Measurements from ENCODE around the gene SPSB2. TPM values are rescaled to one million over a fixed set of nuclear protein-coding genes. Genes with fewer than 3 reads are reported as not detected.

SPSB2 gene
- total and polyA plus RNA-seq, 9 of the 15 experiments (the other 6 are each of a cell fraction or from before 2014, with no cell fraction given), result 0.10 to 10.6 (median 1.9) TPM

DNA sequence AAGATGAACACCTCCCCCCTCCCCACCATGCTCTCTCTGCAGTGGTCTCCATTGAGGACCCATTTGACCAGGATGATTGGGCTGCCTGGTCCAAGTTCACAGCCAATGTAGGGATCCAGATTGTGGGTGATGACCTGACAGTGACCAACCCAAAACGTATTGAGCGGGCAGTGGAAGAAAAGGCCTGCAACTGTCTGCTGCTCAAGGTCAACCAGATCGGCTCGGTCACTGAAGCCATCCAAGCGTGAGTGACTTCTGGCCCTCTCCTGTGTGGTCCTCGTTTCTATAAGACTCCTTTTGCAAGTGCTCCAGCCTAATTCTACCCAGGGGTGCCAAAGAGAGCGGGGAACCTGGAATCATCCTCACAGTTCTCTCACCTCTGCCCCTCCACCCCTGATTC lies 48.4 kb upstream of the SPSB2 start:
- no peak overlapping the region for H3K4me3 ChIP-seq
- 64% methylated on average over 6 of the region's 7 CpGs for WGBS (ENCODE audit: insufficient coverage, low coverage, missing lambda C conversion rate)
- FAIRE-seq, result no peak

More for the DNA sequence above, 48.4 kb upstream of the SPSB2 start:
- ATAC-seq (no peak), DNase-seq (ENCODE audit: extremely low read depth in 1 of 4, low spot score in 3 of 4) (no peak)
- TF ChIP-seq BACH1 (tag; IDR thresholded peaks at IDR 0.05) (no peak), TEAD1 (CRISPR knock-in tag; IDR thresholded peaks at IDR 0.05) (no peak), ZNF551 (CRISPR knock-in tag; IDR thresholded peaks at IDR 0.05) (no peak), ZNF668 (CRISPR knock-in tag; IDR thresholded peaks at IDR 0.05) (no peak), TAF9B (IDR thresholded peaks at IDR 0.05; ENCODE audit: partially characterized antibody) (no peak), ZNF507 (tag; conservative IDR thresholded peaks at IDR 0.05) (no peak), ZNF589 (CRISPR knock-in tag; IDR thresholded peaks at IDR 0.05; ENCODE audit: low read depth) (no peak), ZNF311 (CRISPR knock-in tag; IDR thresholded peaks at IDR 0.05) (no peak), GABPB1 (CRISPR knock-in tag; IDR thresholded peaks at IDR 0.05) (no peak), NR1H2 (CRISPR knock-in tag; IDR thresholded peaks at IDR 0.05) (no peak), ERF (CRISPR knock-in tag; IDR thresholded peaks at IDR 0.05) (no peak)
- TF ChIP-seq, protein P1, sequence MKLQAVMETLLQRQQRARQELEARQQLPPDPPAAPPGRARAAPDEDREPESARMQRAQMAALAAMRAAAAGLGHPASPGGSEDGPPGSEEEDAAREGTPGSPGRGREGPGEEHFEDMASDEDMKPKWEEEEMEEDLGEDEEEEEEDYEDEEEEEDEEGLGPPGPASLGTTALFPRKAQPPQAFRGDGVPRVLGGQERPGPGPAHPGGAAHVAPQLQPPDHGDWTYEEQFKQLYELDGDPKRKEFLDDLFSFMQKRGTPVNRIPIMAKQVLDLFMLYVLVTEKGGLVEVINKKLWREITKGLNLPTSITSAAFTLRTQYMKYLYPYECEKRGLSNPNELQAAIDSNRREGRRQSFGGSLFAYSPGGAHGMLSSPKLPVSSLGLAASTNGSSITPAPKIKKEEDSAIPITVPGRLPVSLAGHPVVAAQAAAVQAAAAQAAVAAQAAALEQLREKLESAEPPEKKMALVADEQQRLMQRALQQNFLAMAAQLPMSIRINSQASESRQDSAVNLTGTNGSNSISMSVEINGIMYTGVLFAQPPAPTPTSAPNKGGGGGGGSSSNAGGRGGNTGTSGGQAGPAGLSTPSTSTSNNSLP (IDR thresholded peaks at IDR 0.05; ENCODE audit: borderline replicate concordance, low read depth, low read length), result no peak
- Histone ChIP-seq H3K4me2 (ENCODE audit: insufficient read depth, low read length) (no peak overlapping the region), H3K9ac (ENCODE audit: insufficient read depth in 1 of 2, low read depth in 2 of 2, low read length in 2 of 2) (peak overlapping the region in 1 of 2 experiments; percentile 36; a peak in 1 of 4 replicates), H3K36me3 (ENCODE audit: control insufficient read depth, insufficient read depth, low read length) (peaks cover 26% of the 10 kb centered on the region; the same call in 2 of the 3 replicates), H4K20me1 (replicated peaks; ENCODE audit: control insufficient read depth, insufficient read depth, low read length) (no peaks in the 10 kb centered on the region), H2AFZ (ENCODE audit: low read depth, low read length) (no peak overlapping the region), H3K4me1 (replicated peaks in 1 of 2; ENCODE audit: control insufficient read depth in 2 of 2, insufficient read depth in 2 of 2, low read length in 2 of 2) (peaks cover 19 to 26% of the 10 kb centered on the region in 2 experiments; a peak in 4 of 5 replicates), H3K9me3 (replicated peaks; ENCODE audit: control insufficient read depth, insufficient read depth, low read depth, low read length) (no peaks in the 10 kb centered on the region), H3K79me2 (ENCODE audit: control insufficient read depth, insufficient read depth, low read length) (0 out of 3 replicates have a peak, but pooled peaks cover 3% of the 10 kb centered on the region), H3K27me3 (ENCODE audit: control insufficient read depth in 2 of 2, insufficient read depth in 2 of 2, low read length in 2 of 2) (no peaks in the 10 kb centered on the region), H3K9me1 (ENCODE audit: control insufficient read depth, insufficient read depth, low read length) (peaks cover 4% of the 10 kb centered on the region), H3K27ac (ENCODE audit: extremely low read depth, low read depth, low read length) (no peak overlapping the region)
- intact Hi-C loops (cut with micrococcal nuclease) (no loop called here), in situ Hi-C loops (cut with MboI) (no loop called here)
- CTCF ChIA-PET (ENCODE audit: low intra/inter-chr PET ratio), result no interaction called here
- BruUV-seq (replicated peaks), result no TSS peak
- POLR2A ChIA-PET, result interaction anchor here (0.8 to 1.0 kb wide), 3 partner anchors 18 to 31 kb away, joined by 3 read pairs; partner anchors contain the start of genes C12orf57 and RNU7-1

All from K562 (cell line).